Uterus (tissue), 4 donors: ENCODE data around the gene CEBPG. TPM values are rescaled to one million over a fixed set of nuclear protein-coding genes. Genes with fewer than 3 reads are reported as not detected.

Source experiments
- DNase-seq, 2 donors: peaks; one replicate each; pipeline ENCODE4 v3.0.0-alpha.2; 2019 to 2020
- H3K27ac ChIP-seq, 2 donors: fragments of 200-600 bp; sonication (generic); 1 replicate in 1 of 2; 2 replicates in 1 of 2; pipeline ENCODE4 v1.5.1; 2016 to 2018
- H3K27me3 ChIP-seq, 2 donors: fragments of 200-600 bp; sonication (generic); one replicate each; pipeline ENCODE4 v1.5.1; 2018 to 2019; ENCODE audit warnings: control low read depth in 1 of 2
- H3K36me3 ChIP-seq, 2 donors: fragments of 200-600 bp; sonication (generic); one replicate each; pipeline ENCODE4 v1.5.1; 2019; ENCODE audit warnings: control low read depth in 1 of 2
- H3K4me1 ChIP-seq, 2 donors: fragments of 200-600 bp; sonication (generic); one replicate each; pipeline ENCODE4 v1.5.1; 2018 to 2019; ENCODE audit warnings: control low read depth in 1 of 2
- H3K4me3 ChIP-seq, 2 donors: fragments of 200-600 bp; sonication (generic); 1 replicate in 1 of 2; 2 replicates in 1 of 2; pipeline ENCODE4 v1.5.1; 2018 to 2019; ENCODE audit warnings: mild to moderate bottlenecking in 1 of 2
- H3K9me3 ChIP-seq, 2 donors: fragments of 200-600 bp; sonication (generic); one replicate each; pipeline ENCODE4 v1.5.1; 2019; ENCODE audit warnings: control low read depth in 1 of 2
- POLR2A ChIP-seq, 2 donors: fragments of 450-650 bp; IDR thresholded peaks; one replicate each; pipeline ENCODE4 v1.6.1; 2016; ENCODE audit warnings: antibody characterized with exemption in 2 of 2, mild to moderate bottlenecking in 1 of 2, moderate library complexity in 1 of 2
- intact Hi-C: fragments of 100-400 bp; cut with DNase I; formaldehyde crosslinking; loops from one replicate; pipeline ENCODE4 v1.15.1; 2023; ENCODE audit warnings: low total_unique reads
- total RNA-seq, 4 donors: library from RNA; depleted of rRNA in 3 of 4; stranded (reverse); fragments of >200 nt in 3 of 4; gene quantifications; one replicate each; pipeline versions ENCODE4 v1.1.0 to v1.2.4, GENCODE V29; 2014 to 2023
- TF ChIP-seq, protein P1 (sequence below), 4 experiments: fragments of 200-600 bp in 2 of 4; fragments of 450-650 bp in 2 of 4; sonication (generic) in 2 of 4; IDR thresholded peaks; one replicate each; pipeline ENCODE4 v1.5.1; 2016 to 2019; ENCODE audit warnings: antibody characterized with exemption in 4 of 4, mild to moderate bottlenecking in 2 of 4, moderate library complexity in 1 of 4
- donor health status: DM: yes; HTN: yes; CAD: no.

Gene CEBPG
- total RNA-seq, 4 donors from 2014 or later, result 10.3 to 33.3 (median 25.5) TPM

DNA sequence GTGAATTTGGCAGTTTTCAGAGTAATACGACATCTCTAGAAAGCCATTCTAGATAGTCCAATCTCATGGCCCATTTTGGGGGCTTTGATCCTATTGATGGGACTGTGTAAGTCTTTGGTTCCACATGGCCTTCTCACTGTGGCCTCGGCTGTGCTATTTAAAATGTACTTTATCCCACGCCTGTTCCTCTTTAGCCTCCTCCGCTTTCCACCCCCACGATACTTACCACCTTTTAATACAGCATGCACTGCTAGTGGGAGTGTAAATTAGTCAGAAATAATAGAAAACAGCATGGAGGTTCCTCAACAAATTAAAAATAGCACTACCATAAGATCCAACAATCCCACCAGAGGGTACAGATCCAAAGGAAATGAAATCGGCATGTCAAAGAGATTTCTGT, 28.3 kb upstream of the CEBPG start:
- H3K27me3 ChIP-seq, result no peaks in the 10 kb centered on the region
- no peaks in the 10 kb centered on the region for H3K36me3 ChIP-seq
- DNase-seq, result no peak
- peaks cover 0 to 4% of the 10 kb centered on the region in 2 donors for H3K4me1 ChIP-seq
- intact Hi-C loops, result no loop called here
- no peak overlapping the region for H3K4me3 ChIP-seq
- H3K27ac ChIP-seq, result no peak overlapping the region
- no peaks in the 10 kb centered on the region for H3K9me3 ChIP-seq
- no peak for TF ChIP-seq POLR2A (IDR thresholded peaks at IDR 0.05)
- TF ChIP-seq, protein P1, sequence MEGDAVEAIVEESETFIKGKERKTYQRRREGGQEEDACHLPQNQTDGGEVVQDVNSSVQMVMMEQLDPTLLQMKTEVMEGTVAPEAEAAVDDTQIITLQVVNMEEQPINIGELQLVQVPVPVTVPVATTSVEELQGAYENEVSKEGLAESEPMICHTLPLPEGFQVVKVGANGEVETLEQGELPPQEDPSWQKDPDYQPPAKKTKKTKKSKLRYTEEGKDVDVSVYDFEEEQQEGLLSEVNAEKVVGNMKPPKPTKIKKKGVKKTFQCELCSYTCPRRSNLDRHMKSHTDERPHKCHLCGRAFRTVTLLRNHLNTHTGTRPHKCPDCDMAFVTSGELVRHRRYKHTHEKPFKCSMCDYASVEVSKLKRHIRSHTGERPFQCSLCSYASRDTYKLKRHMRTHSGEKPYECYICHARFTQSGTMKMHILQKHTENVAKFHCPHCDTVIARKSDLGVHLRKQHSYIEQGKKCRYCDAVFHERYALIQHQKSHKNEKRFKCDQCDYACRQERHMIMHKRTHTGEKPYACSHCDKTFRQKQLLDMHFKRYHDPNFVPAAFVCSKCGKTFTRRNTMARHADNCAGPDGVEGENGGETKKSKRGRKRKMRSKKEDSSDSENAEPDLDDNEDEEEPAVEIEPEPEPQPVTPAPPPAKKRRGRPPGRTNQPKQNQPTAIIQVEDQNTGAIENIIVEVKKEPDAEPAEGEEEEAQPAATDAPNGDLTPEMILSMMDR (IDR thresholded peaks at IDR 0.05), result no peak

DNA sequence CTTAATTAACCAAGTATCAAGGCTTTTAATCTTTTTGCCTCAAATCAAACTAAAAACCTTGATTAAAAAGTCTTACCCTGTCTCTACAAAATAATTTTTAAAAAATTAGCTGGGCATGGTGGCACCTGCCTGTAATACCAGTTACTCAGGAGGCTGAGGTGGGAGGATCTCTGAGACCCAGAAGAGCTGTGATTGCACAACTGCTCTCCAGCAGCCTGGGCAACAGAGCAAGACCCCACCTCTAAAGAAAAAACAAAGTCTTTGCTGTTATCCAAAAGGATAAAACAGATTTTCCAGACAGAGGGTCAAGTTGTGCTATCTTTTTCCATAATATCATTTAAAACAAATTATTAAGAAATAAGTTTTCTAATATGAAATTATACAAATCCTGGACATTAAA, 26.8 kb upstream of the CEBPG start:
- Histone ChIP-seq H3K27ac (no peak overlapping the region), H3K36me3 (no peaks in the 10 kb centered on the region), H3K9me3 (no peaks in the 10 kb centered on the region), H3K27me3 (no peaks in the 10 kb centered on the region), H3K4me3 (no peak overlapping the region), H3K4me1 (peaks cover 0 to 4% of the 10 kb centered on the region in 2 donors)
- TF ChIP-seq, protein P1 (IDR thresholded peaks at IDR 0.05), result no peak
- DNase-seq, result no peak
- intact Hi-C loops, result no loop called here

DNA sequence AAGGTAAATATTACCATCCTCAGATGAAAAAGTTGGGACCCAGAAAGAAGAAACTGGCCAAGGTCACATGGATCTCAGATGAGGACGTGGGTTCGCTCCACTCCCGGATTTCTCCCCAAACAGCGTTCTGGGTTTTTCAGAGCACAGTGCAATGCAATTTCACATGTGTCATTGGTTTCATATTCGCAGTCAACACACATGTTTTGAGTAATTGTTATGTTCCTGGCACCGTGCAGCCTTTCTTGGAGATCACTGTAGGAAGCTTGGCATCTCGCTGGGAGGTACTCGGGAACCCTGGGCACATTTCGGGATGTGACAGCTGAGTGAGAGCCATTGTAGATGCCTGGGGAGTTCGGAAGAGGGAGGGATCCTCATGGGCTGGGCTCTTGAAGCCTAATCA, 26.2 kb upstream of the CEBPG start:
- Histone ChIP-seq H3K27me3 (no peaks in the 10 kb centered on the region), H3K27ac (no peak overlapping the region), H3K4me3 (no peak overlapping the region), H3K9me3 (no peaks in the 10 kb centered on the region), H3K4me1 (peaks cover 0 to 4% of the 10 kb centered on the region in 2 donors), H3K36me3 (no peaks in the 10 kb centered on the region)
- TF ChIP-seq, protein P1 (IDR thresholded peaks at IDR 0.05), result no peak
- no peak for TF ChIP-seq POLR2A (IDR thresholded peaks at IDR 0.05)
- DNase-seq, result no peak
- intact Hi-C loops, result no loop called here

DNA sequence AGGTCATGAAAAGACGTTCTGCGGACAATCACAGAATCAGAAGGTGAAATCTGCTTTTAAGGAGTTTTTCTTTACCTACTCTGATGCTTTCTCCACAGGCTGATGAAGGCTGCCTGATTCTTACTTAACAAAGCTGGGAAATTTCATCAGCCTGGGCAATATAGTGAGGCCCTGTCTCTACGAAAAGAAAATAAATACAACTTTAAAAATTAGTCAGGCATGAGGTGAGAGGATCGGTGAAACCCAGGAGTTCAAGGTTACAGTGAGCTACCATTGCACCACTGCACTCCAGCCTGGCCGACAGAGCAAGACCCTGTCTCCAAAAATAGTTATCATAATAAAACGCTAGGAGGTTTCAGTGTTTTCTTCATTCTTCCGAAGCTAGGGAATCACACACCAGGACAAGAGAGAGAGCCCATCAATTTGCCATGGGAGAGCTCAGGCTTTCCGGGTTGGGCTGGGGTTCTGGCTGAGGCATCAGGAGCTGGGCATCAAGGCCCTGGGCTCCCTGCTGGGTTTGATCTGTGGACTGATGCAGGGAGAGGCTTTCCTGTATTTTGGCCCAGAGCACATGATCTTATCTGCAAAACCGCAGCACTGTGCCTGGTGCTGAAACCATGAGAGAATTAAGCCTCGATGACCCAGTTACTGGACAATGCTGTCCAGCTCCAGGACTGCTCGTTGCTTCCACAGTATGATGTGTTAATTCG, 25.1 kb upstream of the CEBPG start:
- Histone ChIP-seq H3K4me1 (peaks cover 0 to 4% of the 10 kb centered on the region in 2 donors), H3K27ac (no peak overlapping the region), H3K27me3 (no peaks in the 10 kb centered on the region), H3K36me3 (no peaks in the 10 kb centered on the region), H3K4me3 (no peak overlapping the region), H3K9me3 (no peaks in the 10 kb centered on the region)
- no peak for DNase-seq
- TF ChIP-seq POLR2A (IDR thresholded peaks at IDR 0.05), result no peak
- TF ChIP-seq, protein P1 (IDR thresholded peaks at IDR 0.05), result no peak
- intact Hi-C loops, result no loop called here

DNA sequence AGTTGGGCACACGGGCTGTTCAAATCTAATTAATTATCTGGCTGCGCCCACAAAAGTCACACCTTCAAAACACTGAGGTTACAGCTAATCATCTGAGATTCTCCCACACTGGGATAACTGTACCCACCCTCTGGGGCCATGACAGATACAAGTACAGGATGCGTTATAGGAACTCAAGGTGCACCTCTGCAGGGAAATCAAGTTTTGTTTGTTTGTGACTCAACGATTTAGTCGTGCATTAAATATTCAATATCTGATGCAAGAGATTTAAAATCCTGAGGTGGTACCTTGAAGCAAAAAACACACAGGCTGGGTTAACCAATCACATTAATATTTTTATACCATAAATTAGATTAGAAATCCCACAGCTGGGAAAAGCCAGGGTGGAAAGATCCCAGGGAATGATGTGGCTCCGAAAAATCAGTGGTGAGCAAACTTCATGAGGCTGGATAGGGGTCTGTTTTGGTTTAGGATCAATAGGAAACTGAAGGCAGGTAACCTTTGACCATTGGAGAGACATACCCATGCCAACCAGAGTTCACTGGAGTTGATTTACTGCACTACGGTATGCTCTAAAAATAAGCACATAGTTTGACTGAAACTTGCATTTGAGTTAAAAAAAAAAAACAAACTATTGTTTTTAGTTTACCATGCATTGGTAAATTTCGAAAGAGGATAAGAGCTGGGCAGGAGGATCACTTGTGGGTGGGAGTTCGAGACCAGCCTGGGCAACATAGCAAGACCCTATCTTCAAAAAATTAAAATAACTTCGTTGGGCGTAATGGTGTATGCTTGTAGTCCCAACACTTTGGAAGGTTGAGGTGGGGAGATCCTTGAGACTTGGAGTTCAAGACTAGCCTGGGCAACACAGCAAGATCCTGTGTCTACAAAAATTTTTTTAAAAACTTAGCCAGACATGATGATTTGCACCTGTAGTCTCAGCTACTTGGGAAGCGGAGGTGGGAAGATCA, 23.9 kb upstream of the CEBPG start:
- Histone ChIP-seq H3K27me3 (no peaks in the 10 kb centered on the region), H3K27ac (no peak overlapping the region)

More for the DNA sequence above, 23.9 kb upstream of the CEBPG start:
- DNase-seq, result no peak
- intact Hi-C loops, result no loop called here
- Histone ChIP-seq H3K9me3 (no peaks in the 10 kb centered on the region), H3K4me3 (no peak overlapping the region), H3K36me3 (no peaks in the 10 kb centered on the region), H3K4me1 (no peaks in the 10 kb centered on the region)
- TF ChIP-seq, protein P1 (IDR thresholded peaks at IDR 0.05), result no peak
- TF ChIP-seq POLR2A (IDR thresholded peaks at IDR 0.05), result no peak
